Neural cell (in vitro differentiated cells): Measurements from ENCODE around the gene CDC16. TPM values are rescaled to one million over a fixed set of nuclear protein-coding genes. Genes with fewer than 3 reads are reported as not detected.

Source experiments
- H2AFZ ChIP-seq: fragments of 200-600, 300-800 bp; sonication (generic), shearing (Covaris generic); 2 replicates; pipeline ENCODE4 v1.6.0; 2014; ENCODE audit warnings: low read depth, mild to moderate bottlenecking, antibody characterized with exemption, low read length, moderate library complexity
- H3F3A ChIP-seq: fragments of 200-600 bp; shearing (Covaris generic); 2 replicates; pipeline ENCODE4 v1.6.1; 2016; ENCODE audit warnings: mild to moderate bottlenecking, moderate library complexity, mixed read lengths, antibody characterized with exemption, low read length; ENCODE audit not compliant: insufficient read depth, poor library complexity, severe bottlenecking
- H3K27ac ChIP-seq: fragments of 200-600, 300-800 bp; sonication (generic), shearing (Covaris generic); 2 replicates; pipeline ENCODE4 v1.5.1; 2014; ENCODE audit warnings: mild to moderate bottlenecking, low read length, moderate library complexity
- H3K27me3 ChIP-seq: fragments of 300-800, 200-600 bp; sonication (generic), shearing (Covaris generic); 2 replicates; pipeline ENCODE4 v1.6.0; 2014; ENCODE audit warnings: mild to moderate bottlenecking, low read depth, low read length, moderate library complexity; ENCODE audit not compliant: insufficient read depth
- H3K36me3 ChIP-seq: fragments of 300-800, 200-600 bp; sonication (generic), shearing (Covaris generic); 2 replicates; pipeline ENCODE4 v1.5.1; 2014; ENCODE audit warnings: mild to moderate bottlenecking, antibody characterized with exemption, low read length, moderate library complexity; ENCODE audit not compliant: insufficient read depth
- H3K4me2 ChIP-seq: fragments of 300-800, 200-600 bp; sonication (generic), shearing (Covaris generic); 2 replicates; pipeline ENCODE4 v1.6.0; 2014; ENCODE audit warnings: mild to moderate bottlenecking, low read length
- H3K4me3 ChIP-seq: fragments of 300-800, 200-600 bp; sonication (generic), shearing (Covaris generic); 2 replicates; pipeline ENCODE4 v1.5.1; 2014; ENCODE audit warnings: mild to moderate bottlenecking, low read length, moderate library complexity
- H3K79me2 ChIP-seq: fragments of 200-600 bp; shearing (Covaris generic); replicated peaks from 2 replicates; pipeline ENCODE4 v1.6.0; 2014; ENCODE audit warnings: mild to moderate bottlenecking, low read length, moderate library complexity; ENCODE audit not compliant: insufficient read depth
- H3K9ac ChIP-seq: fragments of 300-800, 200-600 bp; sonication (generic), shearing (Covaris generic); 2 replicates; pipeline ENCODE4 v1.6.1; 2016; ENCODE audit warnings: mild to moderate bottlenecking, low read length, mixed read lengths
- H3K9me2 ChIP-seq: fragments of 200-600 bp; shearing (Covaris generic); 2 replicates; pipeline ENCODE4 v1.6.1; 2016; ENCODE audit warnings: mild to moderate bottlenecking, low read length, mixed read lengths; ENCODE audit not compliant: insufficient read depth
- H3K9me3 ChIP-seq: fragments of 200-600, 300-800 bp; sonication (generic), shearing (Covaris generic); 2 replicates; pipeline ENCODE4 v1.6.1; 2016; ENCODE audit warnings: mild to moderate bottlenecking, mixed run types, low read length, moderate library complexity, mixed read lengths
- H4K20me1 ChIP-seq: fragments of 200-600 bp; shearing (Covaris generic); 2 replicates; pipeline ENCODE4 v1.6.1; 2016; ENCODE audit warnings: mild to moderate bottlenecking, mixed run types; ENCODE audit not compliant: insufficient read depth
- EP300 ChIP-seq: fragments of 450-650 bp; conservative IDR thresholded peaks from 2 replicates; pipeline ENCODE4 v1.6.1; 2014; ENCODE audit warnings: antibody characterized with exemption, mild to moderate bottlenecking, moderate library complexity; ENCODE audit not compliant: poor library complexity, severe bottlenecking
- EZH2 ChIP-seq: fragments of 200-600, 300-800 bp; shearing (Covaris generic), sonication (generic); IDR thresholded peaks from 2 replicates; pipeline ENCODE4 v1.6.1; 2014; ENCODE audit warnings: antibody characterized with exemption, low read length, borderline replicate concordance, mild to moderate bottlenecking; ENCODE audit not compliant: insufficient read depth, poor library complexity, severe bottlenecking
- MXI1 ChIP-seq: fragments of 450-650 bp; conservative IDR thresholded peaks from 2 replicates; pipeline ENCODE4 v1.6.1; 2014; ENCODE audit warnings: antibody characterized with exemption, mild to moderate bottlenecking; ENCODE audit not compliant: poor library complexity, severe bottlenecking
- POLR2AphosphoS5 ChIP-seq: IDR thresholded peaks from 2 replicates; pipeline ENCODE4 v1.6.1; 2012
- RAD21 ChIP-seq: fragments of 450-650 bp; conservative IDR thresholded peaks from 2 replicates; pipeline ENCODE4 v1.6.1; 2014; ENCODE audit warnings: antibody characterized with exemption, mild to moderate bottlenecking, moderate library complexity
- SMC3 ChIP-seq: fragments of 450-650 bp; conservative IDR thresholded peaks from 2 replicates; pipeline ENCODE4 v1.6.1; 2014; ENCODE audit warnings: antibody characterized with exemption, mild to moderate bottlenecking, moderate library complexity; ENCODE audit not compliant: poor library complexity
- TAF1 ChIP-seq: IDR thresholded peaks from 2 replicates; pipeline ENCODE4 v1.6.1; 2012; ENCODE audit warnings: low read depth
- polyA plus RNA-seq: library from polyadenylated mRNA; depleted of rRNA; stranded (reverse); fragments of >200 nt; gene quantifications from 2 replicates; pipeline ENCODE4 v1.2.3, GENCODE V29; 2014
- TF ChIP-seq, protein P1 (sequence below): fragments of 450-650 bp; IDR thresholded peaks from 2 replicates; pipeline ENCODE4 v1.5.1; 2014; ENCODE audit warnings: antibody characterized with exemption, mild to moderate bottlenecking, moderate library complexity; ENCODE audit not compliant: poor library complexity, severe bottlenecking
- TF ChIP-seq, protein P2 (sequence below): IDR thresholded peaks from 2 replicates; pipeline ENCODE4 v1.6.1; 2012; ENCODE audit warnings: borderline replicate concordance

Gene CDC16
- polyA plus RNA-seq, 1 donor from 2014 or later, result 78.4 TPM

- Histone ChIP-seq H3K9me3 (no peaks in the 10 kb centered on the region), H2AFZ (no peak overlapping the region), H3K4me2 (no peak overlapping the region)
Measured at GRCh38 chr13:114226699-114227323, 7.9 kb upstream of the CDC16 start.

DNA sequence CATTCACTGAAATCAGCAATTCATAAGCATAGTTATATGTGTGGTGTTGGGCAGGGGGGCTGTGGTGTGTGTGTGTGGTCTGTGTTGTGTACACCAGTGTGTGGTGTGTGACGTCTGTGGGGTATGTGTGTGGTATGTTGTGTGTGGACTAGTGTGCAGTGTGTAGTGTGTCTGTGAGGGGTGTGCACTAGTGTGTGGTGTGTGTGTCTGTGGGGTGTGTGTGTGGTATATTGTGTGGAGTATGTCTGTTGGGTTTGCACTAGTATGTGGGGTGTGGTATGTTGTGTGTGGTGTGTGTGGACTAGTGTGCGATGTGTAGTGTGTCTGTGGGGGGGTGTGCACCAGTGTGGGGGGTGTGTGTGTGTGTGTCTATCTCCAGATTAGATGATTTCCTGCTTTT, 7.2 kb upstream of the CDC16 start:
- H4K20me1 ChIP-seq, result no peaks in the 10 kb centered on the region
- H2AFZ ChIP-seq, result no peak overlapping the region
- H3K27me3 ChIP-seq, result no peaks in the 10 kb centered on the region
- H3K36me3 ChIP-seq, result no peaks in the 10 kb centered on the region
- H3K27ac ChIP-seq, result no peak overlapping the region
- H3F3A ChIP-seq, result no peaks in the 10 kb centered on the region
- H3K79me2 ChIP-seq, result no peaks in the 10 kb centered on the region
- TF ChIP-seq, protein P1, sequence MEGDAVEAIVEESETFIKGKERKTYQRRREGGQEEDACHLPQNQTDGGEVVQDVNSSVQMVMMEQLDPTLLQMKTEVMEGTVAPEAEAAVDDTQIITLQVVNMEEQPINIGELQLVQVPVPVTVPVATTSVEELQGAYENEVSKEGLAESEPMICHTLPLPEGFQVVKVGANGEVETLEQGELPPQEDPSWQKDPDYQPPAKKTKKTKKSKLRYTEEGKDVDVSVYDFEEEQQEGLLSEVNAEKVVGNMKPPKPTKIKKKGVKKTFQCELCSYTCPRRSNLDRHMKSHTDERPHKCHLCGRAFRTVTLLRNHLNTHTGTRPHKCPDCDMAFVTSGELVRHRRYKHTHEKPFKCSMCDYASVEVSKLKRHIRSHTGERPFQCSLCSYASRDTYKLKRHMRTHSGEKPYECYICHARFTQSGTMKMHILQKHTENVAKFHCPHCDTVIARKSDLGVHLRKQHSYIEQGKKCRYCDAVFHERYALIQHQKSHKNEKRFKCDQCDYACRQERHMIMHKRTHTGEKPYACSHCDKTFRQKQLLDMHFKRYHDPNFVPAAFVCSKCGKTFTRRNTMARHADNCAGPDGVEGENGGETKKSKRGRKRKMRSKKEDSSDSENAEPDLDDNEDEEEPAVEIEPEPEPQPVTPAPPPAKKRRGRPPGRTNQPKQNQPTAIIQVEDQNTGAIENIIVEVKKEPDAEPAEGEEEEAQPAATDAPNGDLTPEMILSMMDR, result no peak
- no peak for TF ChIP-seq TAF1
- TF ChIP-seq EZH2, result no peak
- TF ChIP-seq RAD21, result no peak
- TF ChIP-seq, protein P2, sequence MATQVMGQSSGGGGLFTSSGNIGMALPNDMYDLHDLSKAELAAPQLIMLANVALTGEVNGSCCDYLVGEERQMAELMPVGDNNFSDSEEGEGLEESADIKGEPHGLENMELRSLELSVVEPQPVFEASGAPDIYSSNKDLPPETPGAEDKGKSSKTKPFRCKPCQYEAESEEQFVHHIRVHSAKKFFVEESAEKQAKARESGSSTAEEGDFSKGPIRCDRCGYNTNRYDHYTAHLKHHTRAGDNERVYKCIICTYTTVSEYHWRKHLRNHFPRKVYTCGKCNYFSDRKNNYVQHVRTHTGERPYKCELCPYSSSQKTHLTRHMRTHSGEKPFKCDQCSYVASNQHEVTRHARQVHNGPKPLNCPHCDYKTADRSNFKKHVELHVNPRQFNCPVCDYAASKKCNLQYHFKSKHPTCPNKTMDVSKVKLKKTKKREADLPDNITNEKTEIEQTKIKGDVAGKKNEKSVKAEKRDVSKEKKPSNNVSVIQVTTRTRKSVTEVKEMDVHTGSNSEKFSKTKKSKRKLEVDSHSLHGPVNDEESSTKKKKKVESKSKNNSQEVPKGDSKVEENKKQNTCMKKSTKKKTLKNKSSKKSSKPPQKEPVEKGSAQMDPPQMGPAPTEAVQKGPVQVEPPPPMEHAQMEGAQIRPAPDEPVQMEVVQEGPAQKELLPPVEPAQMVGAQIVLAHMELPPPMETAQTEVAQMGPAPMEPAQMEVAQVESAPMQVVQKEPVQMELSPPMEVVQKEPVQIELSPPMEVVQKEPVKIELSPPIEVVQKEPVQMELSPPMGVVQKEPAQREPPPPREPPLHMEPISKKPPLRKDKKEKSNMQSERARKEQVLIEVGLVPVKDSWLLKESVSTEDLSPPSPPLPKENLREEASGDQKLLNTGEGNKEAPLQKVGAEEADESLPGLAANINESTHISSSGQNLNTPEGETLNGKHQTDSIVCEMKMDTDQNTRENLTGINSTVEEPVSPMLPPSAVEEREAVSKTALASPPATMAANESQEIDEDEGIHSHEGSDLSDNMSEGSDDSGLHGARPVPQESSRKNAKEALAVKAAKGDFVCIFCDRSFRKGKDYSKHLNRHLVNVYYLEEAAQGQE, result no peak
- TF ChIP-seq SMC3, result no peak
- TF ChIP-seq POLR2AphosphoS5, result no peak
- no peak for TF ChIP-seq MXI1
- TF ChIP-seq EP300, result no peak
- no peaks in the 10 kb centered on the region for H3K9me2 ChIP-seq
- H3K4me2 ChIP-seq, result no peak overlapping the region
- no peak overlapping the region for H3K9ac ChIP-seq
- H3K9me3 ChIP-seq, result no peaks in the 10 kb centered on the region
- H3K4me3 ChIP-seq, result no peak overlapping the region

More at GRCh38 chr13:114226699-114227323, 7.9 kb upstream of the CDC16 start:
- TF ChIP-seq EP300, result no peak
- TF ChIP-seq RAD21, result peak; percentile 98
- TF ChIP-seq, protein P1, result peak; percentile 96
- TF ChIP-seq MXI1, result no peak
- no peak for TF ChIP-seq POLR2AphosphoS5
- TF ChIP-seq SMC3, result peak; percentile 93
- TF ChIP-seq, protein P2, result no peak
- no peak for TF ChIP-seq EZH2
- H3K9ac ChIP-seq, result no peak overlapping the region
- H3K9me2 ChIP-seq, result no peaks in the 10 kb centered on the region
- no peaks in the 10 kb centered on the region for H3F3A ChIP-seq
- H3K79me2 ChIP-seq, result no peaks in the 10 kb centered on the region
- H4K20me1 ChIP-seq, result no peaks in the 10 kb centered on the region
- no peaks in the 10 kb centered on the region for H3K36me3 ChIP-seq
- H3K27ac ChIP-seq, result no peak overlapping the region
- no peak overlapping the region for H3K4me3 ChIP-seq
- no peaks in the 10 kb centered on the region for H3K27me3 ChIP-seq
